Esophagus muscularis mucosa (tissue), 4 donors: ENCODE measurements around the gene BBIP1.
A peak's percentile ranks its signal among the peaks of the same experiment; 100 is the strongest.

Experiments
- EP300 ChIP-seq: sonication (generic); formaldehyde crosslinking; IDR thresholded peaks from one replicate; pipeline ENCODE4 v1.6.1; 2017; ENCODE audit warnings: antibody characterized with exemption
- POLR2A ChIP-seq: fragments of 450-650 bp; IDR thresholded peaks from one replicate; pipeline ENCODE4 v1.6.1; 2017; ENCODE audit warnings: antibody characterized with exemption, moderate library complexity, mild to moderate bottlenecking, low read depth
- TF ChIP-seq, protein P1 (sequence below), 3 experiments: fragments of 200-600 bp in 2 of 3; fragments of 450-650 bp in 1 of 3; sonication (generic) in 2 of 3; IDR thresholded peaks; one replicate each; pipeline ENCODE4 v1.5.1; 2017 to 2019; ENCODE audit warnings: antibody characterized with exemption in 3 of 3, mild to moderate bottlenecking in 2 of 3, moderate library complexity in 1 of 3

DNA sequence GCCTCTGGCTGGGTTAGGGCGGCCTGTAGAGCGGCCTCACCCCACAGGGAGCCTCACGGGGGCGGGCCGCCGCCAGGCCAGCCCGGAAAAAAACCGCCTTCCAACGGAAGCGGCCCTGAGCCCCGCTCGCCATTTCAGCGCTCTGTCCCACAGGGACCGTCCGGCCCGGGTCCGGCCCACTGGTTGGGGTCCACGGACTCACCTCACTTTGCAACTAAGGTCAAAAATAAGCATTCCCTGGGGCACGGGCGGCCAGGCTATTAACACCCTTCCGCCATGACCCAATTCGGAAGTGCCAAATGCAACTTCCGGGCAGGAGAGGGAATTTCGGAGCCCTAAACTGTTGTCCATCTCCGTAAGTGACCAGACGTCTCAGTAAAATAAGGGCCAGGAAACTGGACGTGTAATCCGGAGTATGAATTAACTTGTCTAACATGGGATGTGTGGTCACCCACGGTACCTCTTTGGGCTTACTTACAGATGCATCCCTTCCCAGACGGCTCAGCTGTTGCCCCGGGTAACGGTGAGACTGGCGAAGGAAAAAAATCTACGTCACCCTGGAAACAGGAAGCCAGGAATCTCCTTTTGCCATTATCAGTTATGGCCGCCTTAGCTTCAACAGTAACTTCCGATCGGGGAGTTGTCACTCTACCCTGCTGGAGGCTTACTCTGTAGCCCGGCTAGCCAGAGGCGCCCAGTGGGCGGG lies at the start of gene BBIP1:
- TF ChIP-seq, protein P1, sequence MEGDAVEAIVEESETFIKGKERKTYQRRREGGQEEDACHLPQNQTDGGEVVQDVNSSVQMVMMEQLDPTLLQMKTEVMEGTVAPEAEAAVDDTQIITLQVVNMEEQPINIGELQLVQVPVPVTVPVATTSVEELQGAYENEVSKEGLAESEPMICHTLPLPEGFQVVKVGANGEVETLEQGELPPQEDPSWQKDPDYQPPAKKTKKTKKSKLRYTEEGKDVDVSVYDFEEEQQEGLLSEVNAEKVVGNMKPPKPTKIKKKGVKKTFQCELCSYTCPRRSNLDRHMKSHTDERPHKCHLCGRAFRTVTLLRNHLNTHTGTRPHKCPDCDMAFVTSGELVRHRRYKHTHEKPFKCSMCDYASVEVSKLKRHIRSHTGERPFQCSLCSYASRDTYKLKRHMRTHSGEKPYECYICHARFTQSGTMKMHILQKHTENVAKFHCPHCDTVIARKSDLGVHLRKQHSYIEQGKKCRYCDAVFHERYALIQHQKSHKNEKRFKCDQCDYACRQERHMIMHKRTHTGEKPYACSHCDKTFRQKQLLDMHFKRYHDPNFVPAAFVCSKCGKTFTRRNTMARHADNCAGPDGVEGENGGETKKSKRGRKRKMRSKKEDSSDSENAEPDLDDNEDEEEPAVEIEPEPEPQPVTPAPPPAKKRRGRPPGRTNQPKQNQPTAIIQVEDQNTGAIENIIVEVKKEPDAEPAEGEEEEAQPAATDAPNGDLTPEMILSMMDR (IDR thresholded peaks at IDR 0.05), result no peak
- TF ChIP-seq POLR2A, result peak; percentile 69
- TF ChIP-seq EP300, result peak; percentile 14
